MM.1S (cell line): Measurements from ENCODE around the gene KCNQ2.

Experiments used
- DNase-seq: peaks from one replicate; pipeline ENCODE4 v3.0.0-alpha.2; 2015
- H2AFZ ChIP-seq: fragments of 300-600 bp; sonication (generic); 2 replicates; pipeline ENCODE4 v1.6.0; 2016; ENCODE audit warnings: antibody characterized with exemption, low read length
- H3F3A ChIP-seq: fragments of 300-600 bp; sonication (generic); 2 replicates; pipeline ENCODE4 v1.6.1; 2016; ENCODE audit warnings: mild to moderate bottlenecking, antibody characterized with exemption, low read length, moderate library complexity, mixed read lengths; ENCODE audit not compliant: insufficient read depth
- H3K27ac ChIP-seq: fragments of 300-600 bp; sonication (generic); 2 replicates; pipeline ENCODE4 v1.5.1; 2016; ENCODE audit warnings: mild to moderate bottlenecking, low read length
- H3K27me3 ChIP-seq: fragments of 300-600 bp; sonication (generic); replicated peaks from 2 replicates; pipeline ENCODE4 v1.6.0; 2016; ENCODE audit warnings: low read length; ENCODE audit not compliant: insufficient read depth
- H3K36me3 ChIP-seq: fragments of 300-600 bp; sonication (generic); replicated peaks from 2 replicates; pipeline ENCODE4 v1.6.1; 2016; ENCODE audit warnings: mild to moderate bottlenecking, low read length, mixed read lengths; ENCODE audit not compliant: insufficient read depth
- H3K4me1 ChIP-seq: fragments of 300-600 bp; sonication (generic); 2 replicates; pipeline ENCODE4 v1.6.1; 2016; ENCODE audit warnings: low read length, mixed read lengths
- H3K4me2 ChIP-seq: fragments of 300-600 bp; sonication (generic); 2 replicates; pipeline ENCODE4 v1.6.0; 2016; ENCODE audit warnings: low read depth, low read length
- H3K4me3 ChIP-seq: fragments of 300-600 bp; sonication (generic); 2 replicates; pipeline ENCODE4 v1.5.1; 2016; ENCODE audit warnings: low read length, mixed read lengths
- H3K79me2 ChIP-seq: fragments of 300-600 bp; sonication (generic); 2 replicates; pipeline ENCODE4 v1.6.1; 2016; ENCODE audit warnings: mixed run types, low read length, mixed read lengths
- H3K9ac ChIP-seq: fragments of 300-600 bp; sonication (generic); 2 replicates; pipeline ENCODE4 v1.6.1; 2016; ENCODE audit warnings: low read length, mixed read lengths
- H3K9me2 ChIP-seq: fragments of 300-600 bp; sonication (generic); replicated peaks from 2 replicates; pipeline ENCODE4 v1.6.1; 2016; ENCODE audit warnings: mild to moderate bottlenecking, low read length, mixed read lengths; ENCODE audit not compliant: insufficient read depth
- H3K9me3 ChIP-seq: fragments of 300-600 bp; sonication (generic); replicated peaks from 2 replicates; pipeline ENCODE4 v1.6.1; 2016; ENCODE audit warnings: mild to moderate bottlenecking, low read length, mixed read lengths; ENCODE audit not compliant: insufficient read depth
- H4K20me1 ChIP-seq: fragments of 300-600 bp; sonication (generic); 2 replicates; pipeline ENCODE4 v1.6.1; 2016; ENCODE audit warnings: mild to moderate bottlenecking, low read length, moderate library complexity, mixed read lengths; ENCODE audit not compliant: insufficient read depth
- CTCF ChIP-seq: fragments of 300-600 bp; sonication (generic); IDR thresholded peaks from 2 replicates; pipeline ENCODE4 v1.5.1; 2016; ENCODE audit warnings: antibody characterized with exemption, low read length, mixed read lengths
- EZH2 ChIP-seq: fragments of 300-600 bp; sonication (generic); optimal IDR thresholded peaks from 2 replicates; pipeline ENCODE3; 2017; ENCODE audit warnings: low read depth, mild to moderate bottlenecking, antibody characterized with exemption, low read length, mixed read lengths
- EZH2phosphoT487 ChIP-seq: fragments of 300-600 bp; sonication (generic); IDR thresholded peaks from 2 replicates; pipeline ENCODE4 v1.6.1; 2018; ENCODE audit warnings: antibody characterized with exemption, low read length

Gene KCNQ2

GRCh38 chr20:63459070-63459380 lies 13.4 kb downstream of the KCNQ2 start:
- Histone ChIP-seq H3K4me3 (no peak overlapping the region), H3K9me3 (no peaks in the 10 kb centered on the region), H3K79me2 (no peaks in the 10 kb centered on the region), H3K4me2 (no peak overlapping the region), H3K9ac (no peak overlapping the region), H3K9me2 (no peaks in the 10 kb centered on the region), H2AFZ (no peak overlapping the region), H3K36me3 (no peaks in the 10 kb centered on the region), H4K20me1 (no peaks in the 10 kb centered on the region), H3K27me3 (peaks cover 90% of the 10 kb centered on the region), H3K4me1 (0 out of 2 replicates have a peak, but pooled peaks cover 5% of the 10 kb centered on the region), H3K27ac (no peak overlapping the region), H3F3A (no peaks in the 10 kb centered on the region)
- TF ChIP-seq EZH2, result no peak
- no peak for TF ChIP-seq EZH2phosphoT487
- TF ChIP-seq CTCF, result no peak
- no peak for DNase-seq

DNA sequence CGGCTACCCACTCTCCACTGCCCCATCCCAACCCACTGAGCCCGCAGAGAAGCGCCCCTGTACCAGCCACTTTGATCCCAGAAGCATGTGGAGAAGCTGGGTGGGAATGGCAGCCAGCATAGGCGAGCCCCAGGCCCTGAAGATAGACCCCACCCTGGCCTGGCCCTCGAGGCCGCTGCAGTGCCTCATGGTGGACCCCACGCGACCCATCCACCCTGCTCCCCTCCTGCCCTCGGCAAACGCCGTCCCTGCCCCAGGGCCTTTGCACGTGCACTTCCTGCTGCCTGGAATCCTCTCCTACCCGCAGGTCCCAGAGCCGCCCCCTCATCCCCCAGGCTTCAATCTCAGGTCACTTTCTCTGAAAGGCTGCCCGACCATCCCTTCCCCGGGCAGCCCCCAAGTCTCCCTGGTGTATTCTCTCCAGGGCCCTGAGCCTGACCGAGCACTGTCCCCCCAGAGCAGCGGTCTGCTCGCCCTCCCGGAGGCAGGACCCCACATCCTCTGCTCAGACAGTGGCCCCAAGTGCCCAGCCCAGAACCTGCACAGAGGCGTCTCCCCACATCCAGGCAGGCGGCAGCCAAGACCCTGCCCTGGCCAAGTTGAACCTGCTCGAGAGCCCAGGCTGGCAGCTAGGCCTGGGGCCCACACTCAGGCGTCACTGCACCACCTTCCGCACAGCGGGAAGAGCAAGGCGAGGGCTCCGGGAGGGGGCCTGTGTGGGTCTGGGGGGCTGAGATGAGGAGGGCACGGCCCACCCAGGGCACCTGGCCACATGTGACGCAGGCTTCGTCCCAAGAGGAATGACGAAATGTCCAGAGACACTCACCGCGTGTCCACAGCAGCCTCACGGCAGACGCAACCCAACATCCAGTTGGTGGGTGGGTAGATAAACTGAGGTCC lies 14.0 kb downstream of the KCNQ2 start:
- Histone ChIP-seq H3K9me2 (no peaks in the 10 kb centered on the region), H3K4me1 (0 out of 2 replicates have a peak, but pooled peaks cover 5% of the 10 kb centered on the region), H3K36me3 (no peaks in the 10 kb centered on the region), H3K4me3 (no peak overlapping the region), H4K20me1 (no peaks in the 10 kb centered on the region), H3F3A (no peaks in the 10 kb centered on the region), H3K79me2 (no peaks in the 10 kb centered on the region), H3K9me3 (no peaks in the 10 kb centered on the region), H3K27ac (no peak overlapping the region), H2AFZ (no peak overlapping the region), H3K4me2 (no peak overlapping the region), H3K27me3 (peaks cover 90% of the 10 kb centered on the region), H3K9ac (no peak overlapping the region)
- no peak for DNase-seq
- TF ChIP-seq EZH2phosphoT487, result no peak
- no peak for TF ChIP-seq EZH2
- TF ChIP-seq CTCF, result no peak

- H3K4me1 ChIP-seq, result 0 out of 2 replicates have a peak, but pooled peaks cover 5% of the 10 kb centered on the region
- H4K20me1 ChIP-seq, result no peaks in the 10 kb centered on the region
- no peaks in the 10 kb centered on the region for H3K9me2 ChIP-seq
- H3K79me2 ChIP-seq, result no peaks in the 10 kb centered on the region
- no peaks in the 10 kb centered on the region for H3K36me3 ChIP-seq
- no peaks in the 10 kb centered on the region for H3F3A ChIP-seq
- DNase-seq, result peak; percentile 28
- no peak overlapping the region for H3K9ac ChIP-seq
- H3K27me3 ChIP-seq, result peaks cover 90% of the 10 kb centered on the region
- H3K27ac ChIP-seq, result no peak overlapping the region
- TF ChIP-seq CTCF (no peak), EZH2phosphoT487 (no peak), EZH2 (no peak)
- H3K4me2 ChIP-seq, result no peak overlapping the region
- no peak overlapping the region for H3K4me3 ChIP-seq
- H2AFZ ChIP-seq, result no peak overlapping the region
- no peaks in the 10 kb centered on the region for H3K9me3 ChIP-seq
Observed at GRCh38 chr20:63457737-63458136, 14.7 kb downstream of the KCNQ2 start.
